Panc1 (cell line): ENCODE data around the gene RPS16. TPM values are rescaled to one million over a fixed set of nuclear protein-coding genes. Genes with fewer than 3 reads are reported as not detected.
A peak's percentile ranks its signal among the peaks of the same experiment; 100 is the strongest.

Experiments used
- ATAC-seq: fragments of 200-7000 bp; cut with Tn5 transposase; 2 replicates; pipeline ENCODE4 v1.9.1; 2020; ENCODE audit warnings: mild to moderate bottlenecking, moderate library complexity
- BruUV-seq: library from RNA; stranded (reverse); fragments of 400-500 nt; replicated peaks from 2 replicates; lab custom pipeline; 2021; lab: Mats Ljungman, UMichigan
- CTCF ChIA-PET: fragments of 300-600 bp; sonication (Branson Sonifier 250); formaldehyde crosslinking; loops from one replicate; lab custom pipeline; 2022; ENCODE audit warnings: antibody characterized with exemption; lab: Charles Lee
- POLR2A ChIA-PET: fragments of 300-600 bp; sonication (Branson Sonifier 250); formaldehyde crosslinking; loops from one replicate; lab custom pipeline; 2022; ENCODE audit warnings: antibody characterized with exemption; lab: Charles Lee
- DNase-seq: peaks from one replicate; pipeline ENCODE4 v3.0.0-alpha.2; 2010; ENCODE audit warnings: low read depth, low spot score
- H3K27ac ChIP-seq: 2 replicates; pipeline ENCODE4 v1.5.1; 2011; ENCODE audit warnings: mild to moderate bottlenecking, low read length, inconsistent platforms
- H3K27me3 ChIP-seq: fragments of 200-500 bp; sonication (Bioruptor generic); 2 replicates; pipeline ENCODE4 v1.6.0; 2014; ENCODE audit warnings: low read length, inconsistent platforms; ENCODE audit not compliant: control insufficient read depth, insufficient read depth
- H3K36me3 ChIP-seq: fragments of 200-500 bp; sonication (Bioruptor generic); 2 replicates; pipeline ENCODE4 v1.5.1; 2014; ENCODE audit warnings: inconsistent platforms, mild to moderate bottlenecking, low read length, moderate library complexity; ENCODE audit not compliant: control insufficient read depth, insufficient read depth
- H3K4me1 ChIP-seq: 2 replicates; pipeline ENCODE4 v1.5.1; 2011; ENCODE audit warnings: inconsistent platforms, mild to moderate bottlenecking, low read length, moderate library complexity; ENCODE audit not compliant: control insufficient read depth, insufficient read depth
- H3K4me3 ChIP-seq, 2 experiments: 2 replicates each; pipeline ENCODE4 v1.5.1; 2011 to 2012; ENCODE audit warnings: low read depth in 2 of 2, low read length in 2 of 2, mild to moderate bottlenecking in 2 of 2, inconsistent platforms in 1 of 2, moderate library complexity in 1 of 2
- H3K9me3 ChIP-seq: fragments of 200-500 bp; sonication (Bioruptor generic); 2 replicates; pipeline ENCODE4 v1.5.1; 2014; ENCODE audit warnings: low read depth, mild to moderate bottlenecking, inconsistent platforms, low read length, moderate library complexity; ENCODE audit not compliant: control insufficient read depth, insufficient read depth
- CTCF ChIP-seq: fragments of 450-650 bp; IDR thresholded peaks from 2 replicates; pipeline ENCODE4 v1.5.1; 2017; ENCODE audit warnings: mild to moderate bottlenecking
- POLR2AphosphoS5 ChIP-seq: IDR thresholded peaks from 2 replicates; pipeline ENCODE4 v1.6.1; 2012; ENCODE audit warnings: mild to moderate bottlenecking, low read depth, low read length, moderate library complexity
- SIN3A ChIP-seq: IDR thresholded peaks from 2 replicates; pipeline ENCODE4 v1.6.1; 2012; ENCODE audit warnings: low read depth, mild to moderate bottlenecking, low read length, moderate library complexity, borderline replicate concordance; ENCODE audit not compliant: insufficient read depth
- TCF7L2 ChIP-seq: IDR thresholded peaks from 2 replicates; pipeline ENCODE4 v1.6.1; 2011; ENCODE audit warnings: mild to moderate bottlenecking, low read depth, low read length, inconsistent platforms
- in situ Hi-C: cut with HindIII; loops from 2 replicates; pipeline ENCODE4 v1.10.0; 2016; ENCODE audit warnings: low sequenced_read_pairs, low pct_unique_long_range_greater_than_20kb
- intact Hi-C: fragments of 100-400 bp; cut with micrococcal nuclease; formaldehyde crosslinking; loops from one replicate; pipeline ENCODE4 v1.10.0; 2022; ENCODE audit not compliant: unreplicated experiment
- total RNA-seq: library from RNA; stranded (reverse); gene quantifications from one replicate; pipeline ENCODE4 v1.2.1, GENCODE V29; 2021; ENCODE audit not compliant: unreplicated experiment
- TF ChIP-seq, protein P1 (sequence below), 2 experiments: IDR thresholded peaks; 2 replicates each; pipeline ENCODE4 v1.6.1; 2011 to 2012; ENCODE audit warnings: low read depth in 2 of 2, control low read depth in 1 of 2, low read length in 1 of 2, mild to moderate bottlenecking in 1 of 2, moderate library complexity in 1 of 2; ENCODE audit not compliant: insufficient read depth in 1 of 2

Gene RPS16
- total RNA-seq, 1 experiment from 2014 or later, result 27,832 TPM

GRCh38 chr19:39445196-39446111 lies 9.7 kb upstream of the RPS16 start, which contains the start of gene SUPT5H:
Gene SUPT5H, plus strand, starts transcription at chr19:39445582. Its CDS starts 309 bp downstream, at chr19:39445891.
- H3K27ac ChIP-seq, result peak within 1 kb of the TSS; percentile 85
- ChIA-PET POLR2A (interaction anchor here (0.5 to 9.0 kb wide), 36 partner anchors 12 to 447 kb away, joined by 3 to 254 read pairs (median 6); partner anchors contain the start of genes DLL3, EID2B, FBL and MED29), CTCF (interaction anchor here (0.6 to 4.6 kb wide), 15 partner anchors 10 to 181 kb away, joined by 3 to 36 read pairs (median 5); partner anchors contain the start of genes DLL3, EID2B and RPS16)
- peaks cover 32% of the 10 kb centered on the region for H3K4me1 ChIP-seq
- no peaks in the 10 kb centered on the region for H3K9me3 ChIP-seq
- TF ChIP-seq CTCF, result no peak
- TF ChIP-seq POLR2AphosphoS5, result no peak
- TF ChIP-seq, protein P1, sequence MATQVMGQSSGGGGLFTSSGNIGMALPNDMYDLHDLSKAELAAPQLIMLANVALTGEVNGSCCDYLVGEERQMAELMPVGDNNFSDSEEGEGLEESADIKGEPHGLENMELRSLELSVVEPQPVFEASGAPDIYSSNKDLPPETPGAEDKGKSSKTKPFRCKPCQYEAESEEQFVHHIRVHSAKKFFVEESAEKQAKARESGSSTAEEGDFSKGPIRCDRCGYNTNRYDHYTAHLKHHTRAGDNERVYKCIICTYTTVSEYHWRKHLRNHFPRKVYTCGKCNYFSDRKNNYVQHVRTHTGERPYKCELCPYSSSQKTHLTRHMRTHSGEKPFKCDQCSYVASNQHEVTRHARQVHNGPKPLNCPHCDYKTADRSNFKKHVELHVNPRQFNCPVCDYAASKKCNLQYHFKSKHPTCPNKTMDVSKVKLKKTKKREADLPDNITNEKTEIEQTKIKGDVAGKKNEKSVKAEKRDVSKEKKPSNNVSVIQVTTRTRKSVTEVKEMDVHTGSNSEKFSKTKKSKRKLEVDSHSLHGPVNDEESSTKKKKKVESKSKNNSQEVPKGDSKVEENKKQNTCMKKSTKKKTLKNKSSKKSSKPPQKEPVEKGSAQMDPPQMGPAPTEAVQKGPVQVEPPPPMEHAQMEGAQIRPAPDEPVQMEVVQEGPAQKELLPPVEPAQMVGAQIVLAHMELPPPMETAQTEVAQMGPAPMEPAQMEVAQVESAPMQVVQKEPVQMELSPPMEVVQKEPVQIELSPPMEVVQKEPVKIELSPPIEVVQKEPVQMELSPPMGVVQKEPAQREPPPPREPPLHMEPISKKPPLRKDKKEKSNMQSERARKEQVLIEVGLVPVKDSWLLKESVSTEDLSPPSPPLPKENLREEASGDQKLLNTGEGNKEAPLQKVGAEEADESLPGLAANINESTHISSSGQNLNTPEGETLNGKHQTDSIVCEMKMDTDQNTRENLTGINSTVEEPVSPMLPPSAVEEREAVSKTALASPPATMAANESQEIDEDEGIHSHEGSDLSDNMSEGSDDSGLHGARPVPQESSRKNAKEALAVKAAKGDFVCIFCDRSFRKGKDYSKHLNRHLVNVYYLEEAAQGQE (IDR thresholded peaks at IDR 0.05; ENCODE audit: insufficient read depth in 1 of 2, low read depth in 2 of 2, low read length in 1 of 2), result no peak
- TF ChIP-seq TCF7L2, result no peak
- no peak for TF ChIP-seq SIN3A
- peak within 1 kb of the TSS; percentile 34 to 56 for H3K4me3 ChIP-seq
- no peaks in the 10 kb centered on the region for H3K27me3 ChIP-seq
- BruUV-seq, result TSS peak; percentile 91
- intact Hi-C loops (no loop called here), in situ Hi-C loops (no loop called here)
- ATAC-seq (peak; percentile 94), DNase-seq (peak; percentile 100)
- H3K36me3 ChIP-seq, result peaks cover 13% of the 10 kb centered on the region

DNA sequence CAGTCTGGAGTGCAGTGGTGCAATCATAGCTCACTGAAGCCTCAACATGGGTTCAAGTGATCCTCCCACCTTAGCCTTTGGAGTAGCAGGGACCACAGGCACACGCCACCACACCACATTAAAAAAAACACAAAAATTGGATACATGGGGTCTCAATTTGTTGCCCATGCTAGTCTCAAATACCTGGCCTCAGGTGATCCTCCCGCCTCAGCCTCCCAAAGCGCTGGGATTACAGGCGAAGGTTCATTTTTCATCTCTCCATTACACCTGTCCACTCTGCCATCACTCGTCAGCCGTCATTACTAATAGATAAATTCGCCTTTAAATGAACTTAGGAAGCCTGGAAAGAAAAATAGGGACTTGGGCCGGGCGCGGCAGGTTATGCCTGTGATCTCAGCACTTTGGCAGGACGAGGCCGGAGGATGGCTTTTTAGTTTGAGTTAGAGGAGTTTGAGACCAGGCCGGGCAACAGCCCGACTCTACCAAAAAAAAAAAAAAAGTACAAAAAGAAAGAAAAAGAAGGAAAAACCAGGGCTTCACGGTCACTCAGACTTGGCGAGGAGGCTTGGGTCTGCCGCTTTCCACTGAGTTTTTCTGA lies 8.9 kb upstream of the RPS16 start:
- Histone ChIP-seq H3K4me1 (peaks cover 40% of the 10 kb centered on the region), H3K27ac (peak overlapping the region; percentile 85), H3K4me3 (peak overlapping the region; percentile 34 to 56), H3K27me3 (no peaks in the 10 kb centered on the region), H3K9me3 (no peaks in the 10 kb centered on the region), H3K36me3 (peaks cover 13% of the 10 kb centered on the region)
- CTCF ChIA-PET, result interaction anchor here (0.6 to 4.6 kb wide), 23 partner anchors 9 to 526 kb away, joined by 3 to 36 read pairs (median 7); partner anchors contain the start of genes DLL3, EID2B, PLEKHG2 and PSMC4
- no peak for ATAC-seq
- POLR2A ChIA-PET, result interaction anchor here (0.5 to 9.0 kb wide), 40 partner anchors 11 to 835 kb away, joined by 3 to 254 read pairs (median 7); partner anchors contain the start of genes DLL3, EID2B, FBL and RPS16
- TF ChIP-seq POLR2AphosphoS5 (no peak), CTCF (no peak), SIN3A (no peak), TCF7L2 (no peak)
- TF ChIP-seq, protein P1 (IDR thresholded peaks at IDR 0.05; ENCODE audit: insufficient read depth in 1 of 2, low read depth in 2 of 2, low read length in 1 of 2), result no peak
- BruUV-seq, result TSS peak; percentile 98
- intact Hi-C loops (no loop called here), in situ Hi-C loops (no loop called here)
- DNase-seq, result no peak
